GM19193 (cell line): ENCODE measurements around the gene STRBP.

Source experiments
- POLR2A ChIP-seq: IDR thresholded peaks from 4 replicates; pipeline ENCODE4 v1.6.1; 2011; ENCODE audit not compliant: insufficient read depth, insufficient read length; ENCODE audit errors: extremely low read depth

Gene STRBP

DNA sequence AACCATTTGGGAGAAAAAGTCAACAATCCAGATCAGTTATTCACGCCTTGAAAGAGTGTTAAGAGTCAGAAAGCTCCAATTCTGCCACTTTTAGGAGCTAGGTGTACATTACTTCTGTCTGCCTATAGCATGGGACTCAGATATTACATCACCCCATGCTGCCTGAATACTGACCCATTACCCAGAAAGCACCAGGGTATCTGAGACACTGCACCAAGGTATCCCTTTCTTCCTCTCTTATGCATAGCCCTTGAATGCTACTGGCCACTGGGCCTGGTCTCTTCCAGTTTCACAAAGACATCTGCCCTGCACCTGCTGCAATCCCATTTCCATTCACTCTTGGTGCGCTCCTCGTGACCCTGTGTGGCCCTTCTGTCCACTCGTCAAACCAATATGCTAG is 2.6 kb downstream of the STRBP start:
- no peak for TF ChIP-seq POLR2A

DNA sequence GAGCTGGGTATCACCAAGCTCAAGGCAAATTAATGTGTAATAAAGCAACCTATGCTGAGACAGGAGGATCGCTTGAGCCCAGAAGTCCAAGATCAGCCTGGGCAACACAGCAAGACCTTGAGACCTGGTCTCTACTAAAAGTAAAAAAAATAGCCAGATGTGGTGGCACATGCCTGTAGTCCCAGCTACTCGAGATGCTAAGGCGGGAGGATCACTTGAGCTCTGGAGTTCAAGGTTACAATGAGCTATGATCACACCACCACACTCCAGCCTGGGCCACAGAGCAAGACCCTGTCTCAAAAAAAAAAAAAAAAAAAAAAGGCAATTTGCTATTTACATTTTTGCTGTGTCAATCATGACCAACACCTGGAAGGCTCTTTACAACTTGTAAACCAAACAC is 5.2 kb downstream of the STRBP start:
- no peak for TF ChIP-seq POLR2A

DNA sequence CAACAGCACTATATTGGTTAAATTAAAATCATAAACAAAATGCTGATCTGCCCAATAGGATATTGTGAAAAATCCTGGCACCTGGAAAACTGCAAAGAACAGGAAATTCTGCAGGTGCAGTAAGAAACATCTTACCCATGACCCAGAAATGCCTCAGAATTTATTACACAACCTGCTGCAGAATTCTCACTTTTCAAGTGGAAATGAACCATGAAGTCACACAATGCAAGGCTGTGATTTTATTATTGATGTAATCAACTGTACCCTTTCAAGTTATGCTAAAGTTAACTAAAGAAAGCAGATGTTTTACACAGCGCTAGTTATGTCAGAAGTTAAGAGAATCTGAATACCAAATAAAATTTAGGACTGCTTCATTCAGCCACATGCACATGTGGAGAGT is 6.0 kb downstream of the STRBP start:
- no peak for TF ChIP-seq POLR2A

DNA sequence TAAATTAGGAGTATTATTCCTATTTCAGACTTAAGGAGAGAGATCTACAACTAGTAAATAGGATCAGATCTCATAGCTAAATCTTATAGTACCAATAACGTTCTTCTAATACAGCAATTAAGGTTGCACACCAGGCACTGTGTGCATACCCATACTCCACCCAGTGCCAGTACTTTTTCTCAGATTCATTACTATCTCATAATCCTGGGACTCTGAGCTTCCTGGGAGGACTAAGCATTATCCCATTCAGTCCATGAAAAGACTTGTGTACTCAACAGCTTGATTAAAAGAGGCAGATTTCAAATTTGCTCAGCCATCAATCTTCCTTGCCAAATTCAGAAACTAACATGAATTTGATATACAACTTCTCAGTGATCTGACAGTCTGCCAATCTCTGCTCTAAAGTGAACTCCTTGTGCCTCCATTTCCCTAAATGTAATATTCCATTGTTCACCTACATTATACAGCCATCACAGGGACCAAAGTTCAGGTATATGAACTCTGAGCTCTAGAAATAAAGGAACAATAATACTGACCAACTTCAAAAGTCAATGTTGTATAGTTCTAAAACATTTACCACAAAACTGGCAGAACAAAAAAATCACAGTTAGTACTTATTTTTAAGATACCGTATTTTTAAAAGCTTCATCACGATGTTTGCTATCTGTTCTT is 7.2 kb downstream of the STRBP start:
- no peak for TF ChIP-seq POLR2A

DNA sequence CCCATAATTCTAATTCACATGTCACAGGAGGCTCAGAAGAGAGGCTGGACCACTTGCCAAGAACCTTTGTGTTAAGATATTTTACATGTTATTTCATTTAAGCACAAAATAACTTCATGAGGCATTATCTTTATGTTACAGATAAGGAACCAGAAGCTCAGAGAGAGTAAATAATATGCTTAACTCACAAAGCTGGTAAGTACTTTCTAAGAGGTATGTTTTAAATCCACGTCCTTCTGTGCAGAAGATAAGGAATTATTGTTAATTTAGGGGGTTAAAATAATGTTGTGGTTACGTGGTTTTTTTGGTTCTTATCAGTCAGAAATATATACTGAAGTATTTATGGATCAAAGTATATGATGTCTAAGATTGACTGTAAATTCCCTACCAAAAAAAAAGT is 8.0 kb downstream of the STRBP start:
- no peak for TF ChIP-seq POLR2A

DNA sequence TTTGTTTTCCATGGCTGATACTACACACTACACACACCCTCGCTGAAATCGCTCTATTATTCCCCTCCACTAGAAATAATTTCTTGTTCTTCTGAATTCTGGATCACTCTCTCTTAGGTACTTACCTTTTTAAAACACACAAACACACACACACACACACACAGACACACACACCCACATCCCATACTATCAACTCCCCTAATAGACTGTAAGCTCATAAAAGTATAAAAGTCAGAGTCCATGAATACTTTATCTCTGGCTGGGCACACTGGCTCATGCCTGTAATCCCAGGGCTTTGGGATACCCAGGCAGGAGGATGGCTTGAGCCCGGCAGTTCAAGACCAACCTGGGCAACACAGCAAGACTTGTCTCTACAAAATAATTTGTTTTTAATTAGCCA is 11.1 kb downstream of the STRBP start:
- no peak for TF ChIP-seq POLR2A

DNA sequence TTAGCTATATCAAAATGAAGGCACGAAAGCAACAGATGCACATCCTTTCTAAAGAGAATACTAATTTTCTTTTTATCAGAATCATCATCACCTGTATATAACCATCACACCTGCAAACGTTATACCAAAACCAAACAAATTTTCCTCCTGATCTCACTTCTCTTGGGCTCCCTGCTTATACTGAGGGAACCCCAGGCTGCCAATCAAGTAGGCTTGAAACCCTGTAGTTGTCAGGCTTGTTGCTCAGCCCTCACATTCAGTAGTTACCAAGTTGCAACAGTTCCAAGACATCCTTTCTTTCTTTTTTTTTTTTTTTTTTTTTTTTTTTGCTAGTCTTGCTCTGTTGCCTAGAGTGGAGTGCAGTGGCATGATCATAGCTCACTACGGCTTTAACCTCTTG is 12.7 kb downstream of the STRBP start:
- TF ChIP-seq POLR2A, result no peak

DNA sequence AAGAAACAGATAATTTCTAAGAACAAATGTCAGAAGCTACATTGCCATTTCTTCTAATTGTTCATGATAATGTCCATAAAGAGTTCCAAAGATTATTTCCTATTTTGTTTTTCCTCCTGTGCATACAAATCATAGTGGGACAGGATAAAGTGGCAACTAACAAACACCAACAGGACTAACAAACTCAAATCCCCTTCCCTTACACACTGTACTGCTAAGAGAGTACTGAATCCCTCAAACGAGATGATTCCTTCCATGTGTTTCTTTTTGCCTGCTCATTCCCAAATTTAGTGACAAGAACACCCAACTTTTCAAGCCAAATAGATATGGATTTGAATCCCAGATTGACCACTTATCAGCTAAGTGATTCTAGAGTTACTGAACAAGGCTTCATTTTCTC is 15.2 kb downstream of the STRBP start:
- TF ChIP-seq POLR2A, result no peak

DNA sequence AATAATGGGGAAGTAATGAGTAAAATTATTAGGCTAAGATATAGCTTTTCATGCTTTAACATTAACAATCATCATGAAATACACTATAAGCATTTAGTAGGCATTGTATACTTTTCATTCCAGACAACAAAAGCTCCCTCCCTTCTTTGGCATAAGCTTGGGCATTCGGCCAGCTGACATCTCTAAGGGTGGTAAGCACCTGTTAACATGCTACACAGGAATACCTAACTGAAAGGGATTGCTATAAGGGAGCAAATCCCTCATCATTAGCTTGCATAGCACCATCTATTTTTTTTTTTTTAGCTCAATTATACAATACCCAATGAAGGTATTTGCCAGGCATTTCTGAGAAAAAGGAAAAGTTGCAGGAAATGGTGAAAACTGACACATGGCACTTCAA is 16.6 kb downstream of the STRBP start:
- TF ChIP-seq POLR2A, result no peak

DNA sequence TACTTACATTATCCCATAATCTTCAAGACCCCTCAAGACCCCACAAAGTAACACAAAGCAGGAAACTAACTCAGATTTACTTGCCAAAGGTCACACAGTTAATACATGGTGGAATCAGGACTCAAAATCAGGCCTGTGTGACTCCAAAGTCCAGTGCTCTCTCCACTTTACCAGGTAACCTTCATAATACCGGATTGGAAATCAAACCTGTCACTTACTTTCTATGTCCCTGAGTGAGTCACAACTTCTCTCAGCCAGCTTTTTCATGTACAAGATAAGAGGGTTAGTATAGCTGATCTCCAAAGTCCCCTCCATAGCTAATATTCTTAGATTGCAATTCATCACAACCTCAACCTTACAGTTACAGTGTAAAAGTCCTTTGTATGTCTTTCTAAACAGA is 17.1 kb downstream of the STRBP start:
- no peak for TF ChIP-seq POLR2A

DNA sequence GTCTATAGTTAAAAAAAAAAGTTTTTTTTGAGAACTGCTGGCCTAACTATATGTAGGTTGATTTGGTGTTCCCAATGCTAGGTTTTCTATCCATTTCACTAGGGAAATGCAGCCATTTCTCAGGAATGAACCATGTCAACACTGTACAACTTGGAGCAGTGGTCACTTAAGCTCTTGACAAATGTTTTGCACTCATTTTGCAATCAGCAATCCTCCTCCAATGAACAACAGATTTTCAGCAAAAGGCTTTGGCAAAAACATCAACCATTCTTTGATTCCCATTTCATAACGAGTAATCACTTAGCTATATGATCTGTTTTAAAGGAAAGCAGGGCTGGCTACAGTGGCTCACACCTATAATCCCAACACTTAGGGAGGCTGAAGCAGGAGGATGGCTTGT is 17.9 kb downstream of the STRBP start:
- TF ChIP-seq POLR2A, result no peak

DNA sequence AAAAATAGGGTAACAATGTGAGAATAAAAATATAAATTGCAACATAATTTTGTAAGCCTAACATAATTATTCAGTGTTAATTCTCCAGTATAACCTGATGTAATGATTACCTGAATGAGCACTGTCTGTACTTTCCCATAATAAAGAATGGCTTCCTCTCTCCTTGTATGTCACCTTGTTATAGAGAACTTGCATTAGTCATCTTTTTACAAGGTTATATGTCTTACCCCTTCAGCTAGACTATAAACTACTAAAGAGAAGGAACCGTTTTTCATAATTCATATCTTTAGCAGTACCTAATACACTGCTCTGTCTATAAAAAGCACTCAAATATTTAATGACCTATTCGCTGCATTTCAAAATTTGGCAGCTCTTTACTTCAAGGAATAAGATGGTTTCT is 19.8 kb downstream of the STRBP start:
- TF ChIP-seq POLR2A, result no peak

DNA sequence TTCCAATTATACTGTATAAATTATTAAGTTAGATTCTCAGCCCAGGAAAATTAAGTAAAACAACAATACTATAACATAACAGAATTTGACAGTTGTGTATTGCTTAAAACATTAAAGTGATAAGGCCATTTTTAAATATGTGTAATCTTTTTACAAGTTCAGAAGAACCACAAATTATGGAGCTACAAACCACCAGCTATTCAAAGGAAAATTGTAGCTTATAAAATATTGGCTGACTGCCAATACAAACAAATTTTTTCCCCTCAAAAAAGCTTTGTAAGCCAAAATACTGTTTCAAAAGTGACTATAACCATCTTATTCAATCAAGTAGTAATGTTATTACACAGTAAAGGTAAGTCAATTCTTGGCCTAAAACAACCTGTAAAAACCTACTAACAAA is 21.9 kb downstream of the STRBP start:
- no peak for TF ChIP-seq POLR2A

DNA sequence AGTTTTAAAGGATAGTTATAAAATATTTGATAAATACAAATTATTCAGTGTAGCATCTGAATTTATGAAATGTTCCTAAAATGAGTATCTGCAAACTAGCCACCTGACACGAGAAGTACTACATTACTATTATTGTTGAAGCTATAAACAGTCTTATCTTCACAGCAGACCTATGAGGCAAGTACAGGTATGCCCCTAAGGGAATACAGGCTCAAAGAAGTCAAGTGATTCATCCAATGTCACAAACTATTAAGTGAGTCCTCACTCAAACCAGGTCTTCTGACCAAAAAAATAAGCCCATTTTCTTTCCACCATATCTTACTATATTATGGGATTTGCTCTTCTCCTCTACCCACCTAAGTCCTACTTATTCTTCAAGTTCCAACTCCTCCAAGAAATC is 28.7 kb downstream of the STRBP start:
- no peak for TF ChIP-seq POLR2A

DNA sequence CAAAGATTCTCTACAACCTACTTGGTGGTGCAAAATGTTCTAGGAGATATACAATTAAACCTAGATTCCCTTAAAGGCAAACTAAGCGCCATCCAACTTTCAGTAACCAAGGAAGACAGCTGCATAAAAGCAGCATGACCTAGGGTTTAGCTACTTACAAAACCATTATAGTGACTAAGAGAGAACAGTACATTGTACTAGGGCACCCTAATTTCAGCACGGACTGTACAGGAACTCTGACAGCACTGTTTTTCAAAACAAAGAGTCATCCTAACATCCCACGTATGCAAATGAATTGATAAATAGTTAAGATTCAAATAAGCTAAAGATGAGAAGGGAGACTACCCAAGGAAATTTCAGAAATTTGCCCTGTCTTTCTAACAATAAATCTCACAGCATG is 30.0 kb downstream of the STRBP start:
- TF ChIP-seq POLR2A, result no peak

DNA sequence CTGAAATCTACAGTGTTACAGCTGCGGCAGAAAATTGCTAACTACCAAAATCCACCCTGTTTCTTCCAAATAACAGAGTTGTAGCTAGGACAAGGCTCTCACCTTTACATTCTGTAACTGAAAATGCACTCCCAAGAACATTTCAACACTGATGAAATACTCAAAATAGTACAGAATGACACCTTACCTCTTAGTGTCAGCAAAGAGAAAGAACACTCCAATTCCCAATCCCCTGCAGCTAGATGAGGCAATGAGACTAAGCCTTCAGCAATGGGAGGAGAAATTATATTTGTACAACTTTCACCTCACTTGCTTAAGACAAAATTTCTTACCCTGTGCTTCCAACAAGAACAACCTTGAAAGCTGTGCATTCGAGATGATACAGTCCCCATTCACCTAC is 31.2 kb downstream of the STRBP start:
- TF ChIP-seq POLR2A, result no peak

DNA sequence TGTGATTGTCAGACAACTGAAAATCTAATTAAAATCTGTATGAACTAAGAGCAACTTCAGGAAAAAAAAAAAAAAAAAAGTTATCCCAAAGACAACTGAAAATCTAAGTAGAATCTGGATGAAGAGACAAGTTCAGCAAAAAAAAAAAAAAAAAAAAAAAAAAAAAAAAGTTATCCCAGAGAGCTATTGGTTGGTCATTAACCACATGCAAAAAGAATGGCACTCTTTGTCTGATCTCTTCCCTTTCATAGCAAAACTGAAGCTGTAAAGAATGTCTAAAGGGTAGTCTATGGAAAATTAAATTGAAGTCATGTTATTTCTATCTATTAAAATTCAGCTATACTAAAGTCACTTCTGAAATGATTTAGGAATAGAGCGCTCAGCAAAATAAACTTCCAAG is 32.9 kb downstream of the STRBP start:
- no peak for TF ChIP-seq POLR2A
